ENCODE data around the gene NBPF20.
A peak's percentile ranks its signal among the peaks of the same experiment; 100 is the strongest.
"Not testable (repeated sequence)": the region's sequence is repeated elsewhere in the genome, so short reads cannot be mapped to it uniquely, and the experiment has no call there.

The NBPF20 gene

GRCh38 chr1:145429329-145429728 lies 3.9 kb upstream of the NBPF20 start:
- not testable (repeated sequence) for DNase-seq (ENCODE audit: low read depth)

- DNase-seq (ENCODE audit: low read depth), result peak; percentile 88
Observed at GRCh38 chr1:145424612-145425435, 579 bp downstream of the NBPF20 start.

- not testable (repeated sequence) for DNase-seq (ENCODE audit: low read depth)
Observed at GRCh38 chr1:145415149-145415548, 10.3 kb downstream of the NBPF20 start.

- DNase-seq (ENCODE audit: low read depth), result not testable (repeated sequence)
Observed at GRCh38 chr1:145407266-145407665, 18.1 kb downstream of the NBPF20 start.

GRCh38 chr1:145404949-145405348 lies 20.5 kb downstream of the NBPF20 start:
- peak; percentile 11 for DNase-seq (ENCODE audit: low read depth)

- DNase-seq (ENCODE audit: low read depth), result not testable (repeated sequence)
Observed at GRCh38 chr1:145400701-145401100, 24.7 kb downstream of the NBPF20 start.
